ENCODE results near the gene DLK1. TPM values are rescaled to one million over a fixed set of nuclear protein-coding genes. Genes with fewer than 3 reads are reported as not detected.

DLK1 gene
- 8.5 TPM for polyA plus RNA-seq (2013, experiment 1 of 2; ENCODE audit: insufficient read length)
- 71.6 TPM for polyA plus RNA-seq (2013, experiment 2 of 2; ENCODE audit: insufficient read length)

- no peak for DNase-seq
Measured at GRCh38 chr14:100726550-100727085, at the start of gene DLK1. Gene DLK1, plus strand, starts transcription at chr14:100726892. Its CDS starts 177 bp downstream, at chr14:100727069.

- no peak for DNase-seq
Measured at GRCh38 chr14:100677152-100677551, 49.5 kb upstream of the DLK1 start.

- peak; percentile 68 for DNase-seq
Measured at GRCh38 chr14:100677554-100678468, 48.9 kb upstream of the DLK1 start.

- DNase-seq = peak; percentile 51
Measured at GRCh38 chr14:100678469-100678828, 48.2 kb upstream of the DLK1 start.

GRCh38 chr14:100679153-100679552, 47.5 kb upstream of the DLK1 start:
- DNase-seq = no peak

- DNase-seq = peak; percentile 90
Measured at GRCh38 chr14:100679707-100680438, 46.8 kb upstream of the DLK1 start.

- DNase-seq = no peak
Measured at GRCh38 chr14:100680439-100681051, 46.1 kb upstream of the DLK1 start.

GRCh38 chr14:100681111-100681510, 45.6 kb upstream of the DLK1 start:
- DNase-seq = no peak

GRCh38 chr14:100682749-100683148, 43.9 kb upstream of the DLK1 start:
- DNase-seq = no peak

- no peak for DNase-seq
Measured at GRCh38 chr14:100683578-100683977, 43.1 kb upstream of the DLK1 start.

GRCh38 chr14:100684154-100684553, 42.5 kb upstream of the DLK1 start:
- no peak for DNase-seq

- DNase-seq = no peak
Measured at GRCh38 chr14:100684961-100685360, 41.7 kb upstream of the DLK1 start.

- DNase-seq = no peak
Measured at GRCh38 chr14:100686858-100687257, 39.8 kb upstream of the DLK1 start.

GRCh38 chr14:100687386-100687785, 39.3 kb upstream of the DLK1 start:
- no peak for DNase-seq

GRCh38 chr14:100688051-100688450, 38.6 kb upstream of the DLK1 start:
- DNase-seq = no peak

GRCh38 chr14:100688598-100689461, 37.9 kb upstream of the DLK1 start:
- DNase-seq = peak; percentile 74

GRCh38 chr14:100690672-100691071, 36.0 kb upstream of the DLK1 start:
- DNase-seq = no peak

- no peak for DNase-seq
Measured at GRCh38 chr14:100691395-100692056, 35.2 kb upstream of the DLK1 start.

GRCh38 chr14:100692256-100692655, 34.4 kb upstream of the DLK1 start:
- DNase-seq = no peak

GRCh38 chr14:100692859-100693558, 33.7 kb upstream of the DLK1 start:
- peak; percentile 90 for DNase-seq

Data from fibroblast of skin of scalp (primary cell).